Activated CD8-positive, alpha-beta memory T cell treated with anti-CD3 and anti-CD28 coated beads, Interleukin-2, amount 10 ng/mL, durations not matched to agents 7 days and 5 days (primary cell): ENCODE measurements around the gene PTBP1. TPM values are rescaled to one million over a fixed set of nuclear protein-coding genes. Genes with fewer than 3 reads are reported as not detected.

Source experiments
- ATAC-seq: fragments of 150-1000 bp; cut with Tn5 transposase; one replicate; pipeline ENCODE4 v1.10.0; 2021; ENCODE audit warnings: moderate library complexity
- CTCF ChIA-PET: fragments of 350-600 bp; sonication (Branson Sonifier 250); formaldehyde crosslinking; loops from one replicate; lab custom pipeline; 2021; ENCODE audit warnings: antibody characterized with exemption; lab: Charles Lee
- DNase-seq: peaks from one replicate; pipeline ENCODE4 v3.0.0-alpha.2; 2020
- H3K27ac Mint-ChIP-seq: one replicate; pipeline ENCODE4 v1.8.0; 2021; ENCODE audit warnings: mild to moderate bottlenecking, mixed read lengths
- H3K27me3 Mint-ChIP-seq: one replicate; pipeline ENCODE4 v1.8.0; 2021; ENCODE audit warnings: mixed read lengths
- H3K36me3 Mint-ChIP-seq: one replicate; pipeline ENCODE4 v1.8.0; 2021; ENCODE audit warnings: mild to moderate bottlenecking, mixed read lengths
- H3K4me1 Mint-ChIP-seq: one replicate; pipeline ENCODE4 v1.8.0; 2021; ENCODE audit warnings: mixed read lengths
- H3K4me3 Mint-ChIP-seq: one replicate; pipeline ENCODE4 v1.8.0; 2021; ENCODE audit warnings: mild to moderate bottlenecking, moderate library complexity, mixed read lengths
- H3K9me3 Mint-ChIP-seq: one replicate; pipeline ENCODE4 v1.8.0; 2022; ENCODE audit warnings: low read depth, mixed read lengths
- total RNA-seq, 2 experiments: library from RNA; stranded (reverse); gene quantifications; one replicate each; pipeline ENCODE4 v1.2.3, GENCODE V29; 2021

PTBP1 gene
- total RNA-seq, 2 experiments from 2014 or later: 481 to 631 TPM

GRCh38 chr19:763181-763580, 34.1 kb upstream of the PTBP1 start:
- DNase-seq (no peak), ATAC-seq (no peak)
- CTCF ChIA-PET: interaction anchor here (0.7 to 1.5 kb wide), 3 partner anchors 23 to 238 kb away, joined by 3 read pairs; no protein-coding TSS in a partner anchor
- peaks cover 4% of the 10 kb centered on the region for H3K9me3 Mint-ChIP-seq
- H3K36me3 Mint-ChIP-seq: no peaks in the 10 kb centered on the region
- H3K27me3 Mint-ChIP-seq: no peaks in the 10 kb centered on the region
- H3K27ac Mint-ChIP-seq: no peak overlapping the region
- no peak overlapping the region for H3K4me3 Mint-ChIP-seq
- no peaks in the 10 kb centered on the region for H3K4me1 Mint-ChIP-seq

- no peaks in the 10 kb centered on the region for H3K27me3 Mint-ChIP-seq
- no peaks in the 10 kb centered on the region for H3K4me1 Mint-ChIP-seq
- no peak for DNase-seq
- CTCF ChIA-PET: interaction anchor here (0.6 to 1.2 kb wide), 2 partner anchors 22 to 81 kb away, joined by 3 to 4 read pairs; no protein-coding TSS in a partner anchor
- H3K9me3 Mint-ChIP-seq: peaks cover 4% of the 10 kb centered on the region
- no peak overlapping the region for H3K4me3 Mint-ChIP-seq
- H3K36me3 Mint-ChIP-seq: no peaks in the 10 kb centered on the region
- no peak overlapping the region for H3K27ac Mint-ChIP-seq
- no peak for ATAC-seq
Measured at GRCh38 chr19:763869-764268, 33.4 kb upstream of the PTBP1 start.

GRCh38 chr19:764301-764700, 33.0 kb upstream of the PTBP1 start:
- Mint-ChIP-seq H3K27ac (no peak overlapping the region), H3K4me1 (no peaks in the 10 kb centered on the region), H3K36me3 (no peaks in the 10 kb centered on the region), H3K4me3 (no peak overlapping the region), H3K9me3 (peaks cover 4% of the 10 kb centered on the region), H3K27me3 (no peaks in the 10 kb centered on the region)
- CTCF ChIA-PET: interaction anchor here (0.6 to 1.2 kb wide), 2 partner anchors 22 to 81 kb away, joined by 3 to 4 read pairs; no protein-coding TSS in a partner anchor
- no peak for ATAC-seq
- DNase-seq: no peak

- Mint-ChIP-seq H3K4me3 (no peak overlapping the region), H3K27me3 (no peaks in the 10 kb centered on the region), H3K36me3 (no peaks in the 10 kb centered on the region), H3K4me1 (peaks cover under 1% of the 10 kb centered on the region), H3K27ac (no peak overlapping the region), H3K9me3 (no peaks in the 10 kb centered on the region)
- CTCF ChIA-PET: no interaction called here
- DNase-seq (no peak), ATAC-seq (no peak)
Measured at GRCh38 chr19:765179-765738, 32.0 kb upstream of the PTBP1 start.

- DNase-seq: no peak
- Mint-ChIP-seq H3K4me1 (peaks cover 3% of the 10 kb centered on the region), H3K4me3 (no peak overlapping the region)
Measured at GRCh38 chr19:768424-768823, 28.8 kb upstream of the PTBP1 start.

GRCh38 chr19:769616-770015, 27.6 kb upstream of the PTBP1 start:
- peaks cover 3% of the 10 kb centered on the region for H3K4me1 Mint-ChIP-seq

More at GRCh38 chr19:768424-768823, 28.8 kb upstream of the PTBP1 start:
- no peak for ATAC-seq
- CTCF ChIA-PET: interaction anchor here (2.1 to 2.9 kb wide), 2 partner anchors 151 to 216 kb away, joined by 12 to 14 read pairs; partner anchors contain the start of gene WDR18
- H3K36me3 Mint-ChIP-seq: no peaks in the 10 kb centered on the region
- H3K9me3 Mint-ChIP-seq: no peaks in the 10 kb centered on the region
- H3K27me3 Mint-ChIP-seq: peaks cover 2% of the 10 kb centered on the region
- H3K27ac Mint-ChIP-seq: no peak overlapping the region

GRCh38 chr19:771332-771785, 25.9 kb upstream of the PTBP1 start:
- CTCF ChIA-PET: interaction anchor here (1.0 to 2.9 kb wide), 4 partner anchors 20 to 153 kb away, joined by 3 to 14 read pairs (median 3); no protein-coding TSS in a partner anchor
- Mint-ChIP-seq H3K4me3 (no peak overlapping the region), H3K36me3 (no peaks in the 10 kb centered on the region), H3K27ac (no peak overlapping the region), H3K27me3 (peaks cover 2% of the 10 kb centered on the region), H3K4me1 (peaks cover 3% of the 10 kb centered on the region), H3K9me3 (no peaks in the 10 kb centered on the region)
- DNase-seq (peak; percentile 61), ATAC-seq (no peak)

More at GRCh38 chr19:769616-770015, 27.6 kb upstream of the PTBP1 start:
- Mint-ChIP-seq H3K36me3 (no peaks in the 10 kb centered on the region), H3K27me3 (peaks cover 2% of the 10 kb centered on the region), H3K27ac (no peak overlapping the region), H3K9me3 (no peaks in the 10 kb centered on the region), H3K4me3 (no peak overlapping the region)
- ATAC-seq (no peak), DNase-seq (no peak)
- CTCF ChIA-PET: interaction anchor here (0.5 to 2.9 kb wide), 11 partner anchors 11 to 238 kb away, joined by 3 to 14 read pairs (median 5); partner anchors contain the start of genes CDC34, POLRMT and WDR18

- no peak overlapping the region for H3K27ac Mint-ChIP-seq
- CTCF ChIA-PET: no interaction called here
- ATAC-seq: no peak
- no peak overlapping the region for H3K4me3 Mint-ChIP-seq
- H3K9me3 Mint-ChIP-seq: no peaks in the 10 kb centered on the region
- peaks cover 3% of the 10 kb centered on the region for H3K4me1 Mint-ChIP-seq
- DNase-seq: no peak
- H3K36me3 Mint-ChIP-seq: no peaks in the 10 kb centered on the region
- H3K27me3 Mint-ChIP-seq: peaks cover 2% of the 10 kb centered on the region
Measured at GRCh38 chr19:772063-772462, 25.2 kb upstream of the PTBP1 start.

GRCh38 chr19:772730-773436, 24.4 kb upstream of the PTBP1 start:
- H3K27me3 Mint-ChIP-seq: peaks cover 2% of the 10 kb centered on the region
- no peaks in the 10 kb centered on the region for H3K36me3 Mint-ChIP-seq
- ATAC-seq: no peak
- CTCF ChIA-PET: interaction anchor here (0.6 to 1.4 kb wide), 2 partner anchors 142 to 212 kb away, joined by 3 read pairs; partner anchors contain the start of gene WDR18
- no peaks in the 10 kb centered on the region for H3K9me3 Mint-ChIP-seq
- no peak for DNase-seq
- peaks cover 3% of the 10 kb centered on the region for H3K4me1 Mint-ChIP-seq
- no peak overlapping the region for H3K4me3 Mint-ChIP-seq
- H3K27ac Mint-ChIP-seq: no peak overlapping the region

- ATAC-seq (no peak), DNase-seq (no peak)
- Mint-ChIP-seq H3K9me3 (no peaks in the 10 kb centered on the region), H3K27ac (no peak overlapping the region), H3K4me1 (no peaks in the 10 kb centered on the region), H3K36me3 (no peaks in the 10 kb centered on the region), H3K27me3 (peaks cover 2% of the 10 kb centered on the region), H3K4me3 (no peak overlapping the region)
- CTCF ChIA-PET: interaction anchor here (1.7 kb wide), 1 partner anchor 20 kb away, joined by 3 read pairs; no protein-coding TSS in a partner anchor
Measured at GRCh38 chr19:776549-776948, 20.7 kb upstream of the PTBP1 start.

GRCh38 chr19:778910-779653, 18.2 kb upstream of the PTBP1 start:
- Mint-ChIP-seq H3K27ac (no peak overlapping the region), H3K27me3 (no peaks in the 10 kb centered on the region), H3K4me3 (no peak overlapping the region), H3K9me3 (no peaks in the 10 kb centered on the region), H3K36me3 (no peaks in the 10 kb centered on the region), H3K4me1 (no peaks in the 10 kb centered on the region)
- CTCF ChIA-PET: no interaction called here
- ATAC-seq (no peak), DNase-seq (no peak)

GRCh38 chr19:780935-781334, 16.3 kb upstream of the PTBP1 start:
- DNase-seq (no peak), ATAC-seq (no peak)
- H3K27me3 Mint-ChIP-seq: no peaks in the 10 kb centered on the region
- no peaks in the 10 kb centered on the region for H3K4me1 Mint-ChIP-seq
- no peaks in the 10 kb centered on the region for H3K9me3 Mint-ChIP-seq
- H3K4me3 Mint-ChIP-seq: no peak overlapping the region
- H3K27ac Mint-ChIP-seq: no peak overlapping the region
- H3K36me3 Mint-ChIP-seq: no peaks in the 10 kb centered on the region
- CTCF ChIA-PET: no interaction called here

GRCh38 chr19:781800-782184, 15.5 kb upstream of the PTBP1 start:
- CTCF ChIA-PET: no interaction called here
- no peaks in the 10 kb centered on the region for H3K27me3 Mint-ChIP-seq
- ATAC-seq (no peak), DNase-seq (no peak)
- no peak overlapping the region for H3K27ac Mint-ChIP-seq
- H3K4me3 Mint-ChIP-seq: no peak overlapping the region
- no peaks in the 10 kb centered on the region for H3K36me3 Mint-ChIP-seq
- H3K9me3 Mint-ChIP-seq: no peaks in the 10 kb centered on the region
- H3K4me1 Mint-ChIP-seq: no peaks in the 10 kb centered on the region
